Activated CD8-positive, alpha-beta memory T cell treated with anti-CD3 and anti-CD28 coated beads, Interleukin-2, amount 50 U/mL, for 24 hours (primary cell): ENCODE results near the gene ZNF620.
"Not testable (repeated sequence)": the region's sequence is repeated elsewhere in the genome, so short reads cannot be mapped to it uniquely, and the experiment has no call there.

Experiments
- DNase-seq: peaks from one replicate; pipeline ENCODE4 v3.0.0-alpha.2; 2020; ENCODE audit errors: extremely low read depth

ZNF620 gene

GRCh38 chr3:40502034-40502433 is 3.8 kb upstream of the ZNF620 start:
- no peak for DNase-seq

DNA sequence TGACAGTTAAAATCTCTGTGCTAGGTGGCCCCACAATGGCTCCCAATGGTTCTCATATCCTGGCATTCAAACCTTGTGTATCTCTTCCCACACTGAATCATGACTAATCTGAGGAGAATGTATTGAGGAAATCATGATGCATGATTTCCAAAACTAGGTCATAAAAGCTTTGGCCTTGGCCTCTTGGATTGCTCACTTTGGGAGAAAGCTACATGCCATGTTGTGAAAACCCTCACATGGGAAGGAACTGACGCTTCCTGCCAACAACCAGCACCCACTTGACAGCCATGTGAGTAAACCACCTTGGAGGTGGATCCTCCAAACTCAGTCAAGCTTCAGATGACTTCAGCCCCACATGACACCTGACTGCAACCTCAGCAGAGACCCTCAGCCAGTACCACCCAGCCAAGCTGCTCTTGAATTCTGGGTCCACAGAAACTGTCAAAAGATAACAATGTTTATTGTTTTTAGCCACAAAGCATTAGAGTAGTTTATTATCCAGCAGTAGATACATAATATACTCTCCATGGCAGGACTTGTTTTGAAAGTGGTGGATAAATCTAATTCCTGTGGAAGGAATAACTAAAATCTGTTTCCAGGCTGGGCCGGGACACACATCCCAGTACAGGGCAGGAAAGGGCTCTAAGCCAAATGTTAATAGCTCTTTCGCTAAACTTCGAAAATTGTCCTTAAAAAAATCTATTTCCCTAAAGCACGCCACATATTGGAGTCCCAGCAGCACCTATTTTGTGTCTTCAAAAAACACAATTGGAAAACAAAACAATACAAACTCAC is 1.0 kb upstream of the ZNF620 start:
- no peak for DNase-seq

DNA sequence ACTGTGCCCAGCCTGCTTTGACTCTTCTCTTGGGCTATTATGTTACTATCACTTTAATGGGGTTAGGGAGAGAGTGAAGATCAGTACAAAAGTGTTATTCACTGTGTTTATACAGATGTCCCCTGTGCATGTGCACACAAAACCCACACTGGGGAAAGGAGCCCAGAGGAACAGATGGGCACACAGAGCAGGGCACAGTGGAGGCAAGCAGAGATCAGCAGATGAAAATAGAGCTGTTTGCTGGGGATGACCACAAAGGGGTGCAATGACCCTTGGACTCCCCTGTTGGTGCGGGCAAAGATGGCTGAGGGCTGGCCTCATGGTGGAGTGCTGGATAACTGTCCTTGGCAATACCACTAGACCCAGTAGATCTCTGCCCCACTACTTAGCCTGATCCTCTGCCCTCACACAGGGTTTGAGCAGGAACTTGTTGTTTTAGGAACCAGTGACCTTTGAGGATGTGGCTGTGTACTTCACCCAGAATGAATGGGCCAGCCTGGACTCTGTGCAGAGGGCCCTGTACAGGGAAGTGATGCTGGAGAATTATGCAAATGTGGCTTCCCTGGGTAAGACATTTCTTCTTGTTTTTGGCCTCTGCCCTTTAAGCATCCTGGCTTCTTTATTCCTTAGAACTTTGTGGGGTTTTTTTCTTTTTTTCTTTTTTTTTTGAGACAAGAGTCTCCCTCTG is 5.3 kb downstream of the ZNF620 start:
- no peak for DNase-seq

GRCh38 chr3:40516201-40516600 is 10.4 kb downstream of the ZNF620 start:
- DNase-seq: no peak

- no peak for DNase-seq
These were observed 12.2 kb downstream of the ZNF620 start for GRCh38 chr3:40518067-40518466.

DNA sequence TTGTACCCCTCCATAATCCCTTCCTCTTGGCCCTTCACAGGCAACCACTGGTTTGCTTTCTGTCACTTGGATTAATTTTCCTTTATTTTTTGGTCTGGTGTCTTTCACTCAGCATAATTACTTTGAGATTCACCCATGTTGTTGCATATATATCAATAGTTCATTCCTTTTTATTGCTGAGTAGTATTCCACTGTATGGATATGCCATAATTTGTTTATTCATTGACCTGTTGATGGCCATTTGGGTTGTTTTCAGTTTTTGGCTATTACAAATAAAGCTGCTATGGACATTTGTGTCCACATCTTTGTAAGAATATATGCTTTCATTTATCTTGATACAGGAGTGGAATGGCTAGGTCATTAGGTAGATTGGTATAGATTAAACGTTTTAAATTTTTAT is 13.0 kb downstream of the ZNF620 start:
- no peak for DNase-seq

- no peak for DNase-seq
These were observed 15.4 kb downstream of the ZNF620 start for GRCh38 chr3:40521254-40521653.

- no peak for DNase-seq
These were observed 17.9 kb downstream of the ZNF620 start for GRCh38 chr3:40523781-40524180.

- DNase-seq: no peak
These were observed 18.4 kb downstream of the ZNF620 start for GRCh38 chr3:40524222-40524567.

GRCh38 chr3:40524568-40525285 is 18.9 kb downstream of the ZNF620 start, which contains the start of gene ZNF621:
ZNF621 (plus strand) TSS chr3:40524960; CDS start chr3:40525841, 881 bp downstream.
- peak; percentile 46 for DNase-seq

DNA sequence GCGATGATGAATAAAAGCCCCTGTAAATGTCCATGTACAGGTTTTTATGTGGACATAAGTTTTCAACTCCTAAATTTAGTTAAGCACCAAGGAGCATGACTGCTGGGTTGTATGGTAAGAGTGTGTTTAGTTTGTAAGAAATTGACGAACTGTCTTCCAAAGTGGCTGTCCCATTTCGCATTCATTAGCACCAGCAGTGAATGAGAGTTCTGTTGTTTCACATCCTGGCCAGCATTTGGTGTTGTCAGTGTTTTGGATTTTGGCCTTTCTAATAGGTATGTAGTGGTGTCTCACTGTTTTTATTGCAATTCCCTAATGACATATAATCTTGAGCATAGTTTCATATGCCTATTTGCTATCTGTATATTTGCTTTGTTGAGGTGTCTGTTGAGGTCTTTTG is 22.6 kb downstream of the ZNF620 start:
- no peak for DNase-seq

DNA sequence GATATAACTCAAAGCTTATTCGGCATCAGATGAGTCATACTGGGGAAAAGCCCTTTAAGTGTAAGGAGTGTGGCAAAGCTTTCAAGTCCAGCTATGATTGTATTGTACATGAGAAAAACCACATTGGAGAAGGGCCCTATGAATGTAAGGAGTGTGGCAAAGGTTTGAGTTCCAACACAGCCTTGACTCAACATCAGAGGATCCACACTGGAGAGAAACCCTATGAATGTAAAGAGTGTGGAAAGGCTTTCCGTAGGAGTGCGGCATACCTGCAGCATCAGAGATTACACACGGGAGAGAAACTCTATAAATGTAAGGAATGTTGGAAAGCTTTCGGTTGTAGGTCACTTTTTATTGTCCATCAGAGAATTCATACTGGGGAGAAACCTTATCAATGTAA is 26.4 kb downstream of the ZNF620 start:
- DNase-seq: no peak

- no peak for DNase-seq
These were observed 28.4 kb downstream of the ZNF620 start for GRCh38 chr3:40534283-40534682.

DNA sequence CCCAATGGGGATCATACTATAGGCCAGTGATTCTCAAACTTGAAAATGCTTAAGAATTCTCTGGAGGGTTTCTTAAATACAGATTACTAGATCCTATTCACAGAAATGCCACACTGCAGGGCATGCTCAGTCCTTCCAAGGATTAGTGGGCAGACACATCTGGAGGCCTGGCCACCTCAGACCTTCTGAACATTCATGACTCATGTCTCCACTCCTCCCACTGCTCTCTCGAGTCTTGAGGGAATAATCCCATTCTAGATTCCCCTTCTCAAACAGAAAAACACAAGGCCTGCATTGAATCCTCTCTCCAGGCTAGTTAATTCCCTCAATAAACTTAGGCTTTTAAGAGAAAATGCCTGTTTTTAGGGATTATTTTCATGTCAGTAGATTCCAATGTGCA is 41.0 kb downstream of the ZNF620 start:
- DNase-seq: no peak

DNA sequence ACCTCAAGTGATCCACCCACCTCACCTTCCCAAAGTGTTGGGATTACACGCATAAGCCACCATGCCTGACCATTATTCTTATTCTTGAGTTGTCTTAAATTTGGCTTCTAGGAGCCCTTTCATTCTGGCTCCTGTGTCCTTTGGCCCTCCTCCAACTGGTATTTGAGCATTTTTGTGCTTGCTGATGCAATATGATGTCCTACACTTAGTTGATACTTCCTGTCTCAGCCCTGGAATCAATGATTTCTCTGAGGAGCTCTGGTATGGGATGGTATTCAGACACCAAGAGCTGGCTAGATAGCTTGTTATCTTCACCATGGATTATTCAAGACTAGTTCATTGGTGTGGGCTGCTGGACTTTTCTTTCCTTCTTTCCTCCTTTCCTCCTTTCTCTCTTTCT is 44.3 kb downstream of the ZNF620 start:
- no peak for DNase-seq

DNA sequence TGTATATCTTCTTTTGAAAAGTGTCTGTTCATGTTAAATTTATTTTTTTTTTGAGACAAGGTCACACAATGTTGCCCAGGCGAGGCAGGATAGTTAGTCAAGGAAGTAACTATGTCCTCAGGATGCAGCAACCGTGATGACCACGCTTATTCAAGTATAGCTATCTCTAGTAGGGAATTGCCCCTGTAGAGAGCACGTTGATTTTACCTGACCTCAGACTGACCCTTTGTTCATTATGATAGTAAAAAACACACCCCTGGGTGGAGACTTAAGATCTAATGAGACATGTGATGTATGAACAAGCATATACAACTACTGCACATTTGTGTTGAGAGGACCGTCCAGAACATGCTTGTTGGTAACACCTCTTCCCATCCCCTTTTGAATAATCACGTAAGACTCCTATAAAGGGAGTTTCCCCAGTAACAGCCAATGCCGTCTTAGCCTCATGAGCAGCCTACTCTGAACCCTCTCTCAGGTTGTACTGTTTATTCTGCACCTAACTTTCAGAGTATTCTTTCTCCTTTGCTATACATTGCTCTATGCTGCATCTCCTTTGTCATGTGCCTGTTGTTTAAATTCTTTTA is 51.8 kb downstream of the ZNF620 start:
- DNase-seq: no peak

DNA sequence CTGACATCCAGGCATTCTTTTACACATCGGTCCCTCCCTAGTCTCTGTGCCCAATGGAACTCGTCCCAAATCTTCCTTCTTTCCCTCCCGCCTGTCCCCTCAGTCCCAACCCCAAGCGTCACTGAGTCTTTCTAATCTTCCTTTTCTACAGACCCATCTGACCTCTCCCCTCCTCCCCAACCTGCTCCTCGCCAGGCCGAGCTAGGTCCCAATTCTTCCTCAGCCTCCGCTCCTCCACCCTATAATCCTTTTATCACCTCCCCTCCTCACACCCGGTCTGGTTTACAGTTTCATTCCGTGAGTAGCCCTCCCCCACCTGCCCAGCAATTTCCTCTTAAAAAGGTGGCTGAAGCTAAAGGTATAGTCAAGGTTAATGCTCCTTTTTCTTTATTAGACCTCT is 56.6 kb downstream of the ZNF620 start:
- DNase-seq: not testable (repeated sequence)

GRCh38 chr3:40565629-40566028 is 59.8 kb downstream of the ZNF620 start:
- not testable (repeated sequence) for DNase-seq

GRCh38 chr3:40566694-40567093 is 60.9 kb downstream of the ZNF620 start:
- DNase-seq: no peak
